HG03520 (cell line): ENCODE data around the gene LRFN4.
"Not testable (repeated sequence)": the region's sequence is repeated elsewhere in the genome, so short reads cannot be mapped to it uniquely, and the experiment has no call there.

Experiments used
- ATAC-seq: cut with Tn5 transposase; IDR thresholded peaks from one replicate; pipeline ENCODE4 v1.9.1; 2021; ENCODE audit warnings: mild to moderate bottlenecking, moderate library complexity; ENCODE audit not compliant: unreplicated experiment

Gene LRFN4

DNA sequence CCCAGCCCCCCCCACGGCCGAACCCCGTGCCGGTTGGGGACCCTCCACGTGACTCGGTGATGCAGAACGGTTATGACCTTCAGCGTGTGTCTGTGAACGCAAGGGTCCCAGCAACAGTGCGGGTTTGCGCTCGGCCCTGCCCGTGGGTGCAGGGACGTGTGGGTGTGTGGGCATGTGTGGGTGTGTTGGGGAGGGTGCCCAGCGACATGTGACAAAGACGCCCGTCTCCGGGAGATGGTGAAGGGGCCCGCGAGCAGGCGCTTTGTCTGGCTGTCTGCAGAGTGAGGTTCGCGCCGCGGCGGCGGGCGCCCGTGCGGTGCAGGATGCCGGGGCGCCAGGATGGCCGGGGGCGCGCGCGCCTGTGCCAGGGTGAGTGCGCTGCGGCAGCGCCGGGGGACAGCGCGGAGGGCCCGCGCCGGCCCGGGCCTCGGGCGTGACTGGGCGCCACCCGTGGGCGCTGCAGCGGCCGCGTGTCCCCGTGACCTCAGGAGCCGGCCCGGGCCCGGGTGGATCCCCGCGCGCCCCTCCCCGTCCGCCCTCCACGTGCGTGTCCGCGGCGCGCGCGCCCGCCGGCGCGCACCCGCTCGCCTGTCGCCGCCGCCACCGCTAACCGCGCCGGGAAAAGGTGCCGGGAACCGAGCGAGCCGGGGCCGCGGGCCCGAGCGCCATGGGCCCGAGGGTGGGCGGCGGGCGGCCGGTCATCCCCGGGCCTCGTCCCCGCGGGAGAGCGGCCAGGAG is at the start of gene LRFN4:
Gene LRFN4 (plus strand): TSS at position 569 of the 738 bp plus-strand sequence. CDS start 681 bp downstream, outside the sequence.
- peak; percentile 21 for ATAC-seq

GRCh38 chr11:66809592-66809991 is 47.3 kb upstream of the LRFN4 start:
- ATAC-seq, result no peak

- ATAC-seq, result no peak
These were observed 46.2 kb upstream of the LRFN4 start for GRCh38 chr11:66810576-66811185.

DNA sequence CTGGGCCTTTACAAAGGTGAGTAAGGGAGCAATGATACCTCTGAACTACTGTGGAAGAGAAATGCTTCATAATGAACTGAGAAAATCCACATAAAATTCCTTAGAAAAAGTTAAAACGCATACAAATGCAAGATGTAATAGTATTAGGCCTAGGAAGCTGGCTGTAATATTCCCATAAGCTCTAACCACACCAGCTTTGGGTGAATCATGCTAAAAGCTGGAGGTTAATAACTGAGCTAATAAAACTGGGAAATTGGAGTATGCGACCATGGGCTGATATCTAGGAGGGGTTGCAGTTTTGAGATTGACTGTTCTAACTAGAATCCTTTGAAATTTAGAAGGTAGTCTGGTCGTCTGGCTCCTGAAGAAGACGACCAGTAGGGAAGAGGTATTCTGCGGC is 42.2 kb upstream of the LRFN4 start:
- ATAC-seq, result no peak

DNA sequence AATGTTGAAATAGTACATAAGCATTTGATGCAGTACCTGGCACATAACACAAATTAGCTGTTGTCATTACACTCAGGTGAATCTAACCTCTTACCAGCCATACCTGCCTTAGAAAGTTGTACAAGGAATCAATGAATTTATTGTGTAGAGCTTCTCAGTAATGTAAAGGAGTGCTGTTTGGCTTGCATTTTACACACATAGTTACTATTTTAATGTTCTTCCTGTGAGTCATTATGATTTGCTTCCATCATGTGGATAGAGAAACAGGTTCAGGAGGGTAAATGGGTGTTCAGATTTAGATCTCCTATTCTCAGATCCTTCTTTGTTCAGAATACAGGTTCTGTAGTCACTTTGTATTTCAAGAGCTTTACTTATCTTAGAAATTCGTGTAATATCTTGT is 41.2 kb upstream of the LRFN4 start:
- ATAC-seq, result no peak

DNA sequence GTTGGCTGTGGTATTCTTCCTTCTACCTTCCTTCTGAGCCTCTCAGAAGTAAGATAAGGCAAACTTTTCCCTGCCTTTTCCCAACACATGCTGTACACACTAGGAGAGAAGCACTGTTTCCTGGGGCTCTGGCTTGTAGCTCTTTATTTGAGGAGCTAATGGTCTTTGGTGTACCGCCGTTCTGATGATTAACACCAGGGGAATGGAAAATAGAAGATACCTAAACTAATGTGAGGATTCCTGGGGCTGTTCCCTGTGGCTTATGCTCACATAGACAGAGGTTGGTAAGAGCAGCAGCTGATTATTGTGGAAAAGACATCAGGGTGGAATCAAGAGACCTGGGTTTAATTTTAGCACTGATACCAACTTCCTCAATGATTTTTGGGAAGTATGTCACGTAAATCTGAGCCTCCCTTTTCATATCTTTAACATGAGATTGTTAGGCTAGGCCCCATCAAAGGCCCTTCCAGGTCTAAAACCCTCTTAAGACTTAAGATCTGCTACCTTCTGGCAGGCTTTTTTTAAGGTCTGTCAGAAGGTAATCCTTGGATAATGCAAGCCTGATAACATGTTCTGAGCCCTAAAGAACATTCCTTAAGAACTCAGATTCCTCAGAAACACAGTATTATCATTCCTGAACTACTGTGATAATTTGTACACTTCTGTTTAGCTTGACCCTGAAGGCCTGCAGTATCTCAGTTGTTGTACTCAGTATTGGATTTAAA is 38.5 kb upstream of the LRFN4 start:
- ATAC-seq, result no peak

DNA sequence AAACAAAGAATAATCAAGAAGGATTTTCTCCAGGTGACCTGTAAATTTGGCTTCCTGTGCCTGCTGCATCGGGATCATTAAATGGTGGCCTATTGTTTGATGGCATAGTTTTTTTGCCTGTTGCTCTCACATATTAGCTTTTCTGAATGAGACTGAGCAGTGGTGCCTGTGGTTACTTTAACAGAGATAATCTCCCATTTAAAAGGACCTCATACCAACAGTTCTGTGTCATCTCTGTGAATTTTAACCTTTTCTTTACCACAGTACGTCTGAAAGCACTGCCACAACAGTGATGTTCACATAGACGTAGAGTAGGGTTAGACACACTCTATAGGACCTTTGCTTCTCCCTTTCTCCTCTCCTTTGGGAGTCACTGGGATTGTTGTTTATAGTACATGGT is 36.5 kb upstream of the LRFN4 start:
- no peak for ATAC-seq

DNA sequence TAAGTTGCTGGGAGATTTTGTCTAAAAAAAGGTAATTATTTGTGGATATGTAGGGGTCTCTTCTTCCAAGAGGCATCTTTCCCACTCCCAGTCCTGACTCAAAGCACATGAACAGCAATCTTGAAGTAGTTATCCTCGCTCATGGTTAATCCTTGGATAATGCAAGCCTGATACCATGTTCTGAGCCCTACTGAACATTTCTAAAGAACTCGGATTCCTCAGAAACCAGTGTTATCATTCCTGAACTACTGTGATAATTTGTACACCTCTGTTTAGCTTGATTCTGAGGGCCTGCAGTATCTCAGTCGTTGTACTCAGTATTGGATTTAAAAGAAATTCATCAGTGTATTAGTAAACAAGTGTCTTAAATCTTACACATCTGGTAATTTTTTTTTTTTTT is 36.0 kb upstream of the LRFN4 start:
- ATAC-seq, result no peak

- no peak for ATAC-seq
These were observed 33.2 kb upstream of the LRFN4 start for GRCh38 chr11:66823700-66824099.

GRCh38 chr11:66824573-66824972 is 32.3 kb upstream of the LRFN4 start:
- not testable (repeated sequence) for ATAC-seq

DNA sequence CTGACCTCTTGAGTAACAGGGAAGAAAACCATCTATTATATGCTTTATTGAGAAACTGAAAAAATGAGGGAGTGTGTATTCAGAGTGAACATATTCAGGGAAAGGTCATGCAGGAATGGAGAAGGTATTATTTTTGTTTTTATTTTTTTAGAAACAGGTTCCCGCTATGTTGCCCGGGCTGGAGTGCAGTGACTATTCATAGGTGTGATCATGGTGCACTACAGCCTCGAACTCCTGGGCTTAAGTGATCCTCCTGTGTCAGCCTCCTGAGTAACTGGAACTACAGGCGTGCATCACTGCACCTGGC is 22.4 kb upstream of the LRFN4 start:
- no peak for ATAC-seq

GRCh38 chr11:66834943-66835342 is 21.9 kb upstream of the LRFN4 start:
- ATAC-seq, result no peak

DNA sequence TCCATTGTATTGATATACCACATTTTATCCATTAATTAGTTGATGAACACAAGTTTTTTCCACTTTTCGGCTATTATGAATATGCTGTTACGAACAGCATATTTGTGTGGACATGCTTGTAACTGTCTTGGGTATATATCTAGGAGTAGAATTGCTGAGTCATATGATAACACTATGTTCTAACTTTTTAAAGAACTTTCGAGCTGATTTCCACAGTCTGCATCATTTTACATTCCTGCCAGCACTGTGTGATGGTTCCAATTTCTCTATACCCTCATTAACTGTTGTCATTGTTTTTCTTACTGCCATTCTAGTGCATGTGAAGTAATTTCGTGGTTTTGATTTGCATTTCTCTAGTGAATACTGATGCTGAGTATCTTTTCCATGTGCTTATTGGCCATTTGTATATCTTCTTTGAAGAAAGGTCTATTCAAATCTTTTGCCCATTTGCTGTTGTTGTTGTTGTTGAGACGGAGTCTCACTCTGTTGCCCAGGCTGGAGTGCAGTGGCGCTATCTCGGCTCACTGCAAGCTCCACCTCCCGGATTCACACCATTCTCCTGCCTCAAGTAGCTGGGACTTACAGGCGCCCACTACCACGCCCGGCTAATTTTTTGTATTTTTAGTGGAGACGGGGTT is 21.0 kb upstream of the LRFN4 start:
- no peak for ATAC-seq

GRCh38 chr11:66840317-66841091 is 16.4 kb upstream of the LRFN4 start:
- no peak for ATAC-seq

- ATAC-seq, result no peak
These were observed 15.0 kb upstream of the LRFN4 start for GRCh38 chr11:66841861-66842260.

GRCh38 chr11:66842501-66842895 is 14.4 kb upstream of the LRFN4 start:
- ATAC-seq, result peak; percentile 5

DNA sequence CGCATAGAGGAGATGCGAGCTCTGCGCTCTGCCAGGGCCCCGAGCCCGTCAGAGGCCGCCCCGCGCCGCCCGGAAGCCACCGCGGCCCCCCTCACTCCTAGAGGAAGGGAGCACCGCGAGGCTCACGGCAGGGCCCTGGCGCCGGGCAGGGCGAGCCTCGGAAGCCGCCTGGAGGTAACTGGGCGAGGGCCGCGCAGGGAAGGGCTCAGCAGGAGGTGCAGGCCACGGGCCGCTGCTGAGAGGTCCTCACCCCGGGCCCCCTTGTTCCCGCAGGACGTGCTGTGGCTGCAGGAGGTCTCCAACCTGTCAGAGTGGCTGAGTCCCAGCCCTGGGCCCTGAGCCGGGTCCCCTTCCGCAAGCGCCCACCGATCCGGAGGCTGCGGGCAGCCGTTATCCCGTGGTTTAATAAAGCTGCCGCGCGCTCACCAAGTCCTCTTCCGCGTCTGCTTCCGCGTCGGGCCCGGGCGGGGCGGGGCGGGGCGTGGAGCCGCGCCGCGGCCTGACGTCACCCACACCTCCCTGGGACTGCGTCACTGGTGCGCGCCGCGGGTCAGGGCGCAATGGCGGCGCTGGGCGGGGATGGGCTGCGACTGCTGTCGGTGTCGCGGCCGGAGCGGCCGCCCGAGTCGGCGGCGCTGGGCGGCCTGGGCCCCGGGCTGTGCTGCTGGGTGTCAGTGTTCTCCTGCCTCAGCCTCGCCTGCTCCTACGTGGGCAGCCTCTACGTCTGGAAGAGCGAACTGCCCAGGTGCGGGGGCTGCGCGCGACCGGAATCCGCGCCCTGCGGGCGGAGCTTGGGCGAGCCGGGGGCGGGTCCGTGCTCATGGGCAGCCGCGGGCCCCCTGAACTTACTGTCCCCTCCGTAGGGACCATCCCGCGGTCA is 13.7 kb upstream of the LRFN4 start, which contains the start of gene RCE1:
Gene RCE1 (plus strand): TSS at position 546 of the 880 bp plus-strand sequence. CDS start 15 bp downstream, at position 561.
- ATAC-seq, result peak; percentile 67

DNA sequence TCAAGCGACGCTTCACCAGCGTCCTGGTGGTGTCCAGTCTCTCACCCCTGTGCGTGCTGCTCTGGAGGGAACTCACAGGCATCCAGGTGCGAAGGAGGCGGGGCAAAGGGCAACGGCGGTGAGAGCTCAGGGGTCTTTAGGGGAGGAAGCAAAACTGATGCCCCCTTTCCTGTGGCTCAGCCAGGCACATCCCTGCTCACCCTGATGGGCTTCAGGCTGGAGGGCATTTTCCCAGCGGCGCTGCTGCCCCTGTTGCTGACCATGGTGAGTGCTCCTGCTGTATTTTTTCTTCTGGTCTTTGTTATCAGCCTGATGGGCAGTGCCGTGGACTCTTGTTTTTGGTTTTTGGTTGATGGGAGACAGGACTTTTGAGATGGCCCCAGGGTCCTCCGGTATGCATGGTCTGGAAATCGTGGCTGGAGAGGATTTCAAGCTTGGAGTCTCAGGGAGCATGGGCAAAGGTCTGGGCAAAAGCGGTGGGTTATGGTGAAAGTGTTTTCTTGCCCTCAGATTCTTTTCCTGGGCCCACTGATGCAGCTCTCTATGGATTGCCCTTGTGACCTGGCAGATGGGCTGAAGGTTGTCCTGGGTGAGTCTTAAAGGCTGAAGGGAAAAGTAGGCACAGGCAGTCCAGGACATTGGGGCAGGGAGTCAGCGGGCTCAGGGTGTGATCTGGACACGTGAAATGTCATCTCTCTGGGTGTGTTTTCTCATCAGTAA is 12.9 kb upstream of the LRFN4 start:
- ATAC-seq, result no peak

- no peak for ATAC-seq
These were observed 12.2 kb upstream of the LRFN4 start for GRCh38 chr11:66844496-66845142.
